Breast epithelium (tissue), 3 donors: ENCODE data around the gene IL12RB1.
"Not testable (repeated sequence)": the region's sequence is repeated elsewhere in the genome, so short reads cannot be mapped to it uniquely, and the experiment has no call there.

ENCODE experiments used
- CTCF ChIP-seq, 3 donors: fragments of 450-650 bp; IDR thresholded peaks; one replicate each; pipeline ENCODE4 v1.5.1; 2016 to 2017; ENCODE audit warnings: antibody characterized with exemption in 3 of 3, mild to moderate bottlenecking in 3 of 3, moderate library complexity in 3 of 3
- POLR2A ChIP-seq: fragments of 450-650 bp; IDR thresholded peaks from one replicate; pipeline ENCODE4 v1.6.1; 2016; ENCODE audit warnings: antibody characterized with exemption, mild to moderate bottlenecking, moderate library complexity
- POLR2AphosphoS5 ChIP-seq, 3 donors: sonication (generic); formaldehyde crosslinking; IDR thresholded peaks; one replicate each; pipeline ENCODE4 v1.6.1; 2017; ENCODE audit warnings: antibody characterized with exemption in 3 of 3

- not testable (repeated sequence) for TF ChIP-seq POLR2AphosphoS5 (IDR thresholded peaks at IDR 0.05); CTCF (IDR thresholded peaks at IDR 0.05); POLR2A
Observed at GRCh38 chr19:18032102-18032501, 54.6 kb downstream of the IL12RB1 start.
